HG03521 (cell line): ENCODE data around the gene PRSS33.

Experiments used
- ATAC-seq: cut with Tn5 transposase; IDR thresholded peaks from one replicate; pipeline ENCODE4 v1.9.1; 2021; ENCODE audit warnings: mild to moderate bottlenecking, moderate library complexity; ENCODE audit not compliant: unreplicated experiment

PRSS33 gene, protein sequence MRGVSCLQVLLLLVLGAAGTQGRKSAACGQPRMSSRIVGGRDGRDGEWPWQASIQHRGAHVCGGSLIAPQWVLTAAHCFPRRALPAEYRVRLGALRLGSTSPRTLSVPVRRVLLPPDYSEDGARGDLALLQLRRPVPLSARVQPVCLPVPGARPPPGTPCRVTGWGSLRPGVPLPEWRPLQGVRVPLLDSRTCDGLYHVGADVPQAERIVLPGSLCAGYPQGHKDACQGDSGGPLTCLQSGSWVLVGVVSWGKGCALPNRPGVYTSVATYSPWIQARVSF

DNA sequence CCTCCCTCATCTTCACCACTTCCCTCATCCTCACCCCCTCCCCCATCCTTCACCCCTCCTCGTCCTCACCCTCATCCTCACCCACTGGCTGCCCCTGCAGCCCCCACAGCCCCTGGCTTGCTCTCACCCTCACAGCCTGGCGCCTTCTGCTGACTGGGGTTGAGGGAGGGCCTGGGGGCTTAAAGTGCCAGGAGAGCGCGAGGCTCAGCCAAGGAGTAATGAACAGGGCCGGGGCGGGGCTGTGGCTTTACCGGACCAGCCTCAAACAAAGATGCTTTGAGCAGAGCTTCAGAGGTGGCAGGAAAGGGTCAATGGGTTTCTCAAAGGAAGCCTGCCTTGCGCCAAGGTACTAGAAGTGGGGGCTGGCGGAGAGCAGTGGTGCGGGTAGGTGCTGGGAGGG, at the start of gene PRSS33:
TSS of gene PRSS33 (minus strand) at position 155 of the 400 bp plus-strand sequence. CDS start 1,013 bp downstream, outside the sequence.
- no peak for ATAC-seq

- no peak for ATAC-seq
Measured at GRCh38 chr16:2836646-2837508, 49.5 kb upstream of the PRSS33 start.

DNA sequence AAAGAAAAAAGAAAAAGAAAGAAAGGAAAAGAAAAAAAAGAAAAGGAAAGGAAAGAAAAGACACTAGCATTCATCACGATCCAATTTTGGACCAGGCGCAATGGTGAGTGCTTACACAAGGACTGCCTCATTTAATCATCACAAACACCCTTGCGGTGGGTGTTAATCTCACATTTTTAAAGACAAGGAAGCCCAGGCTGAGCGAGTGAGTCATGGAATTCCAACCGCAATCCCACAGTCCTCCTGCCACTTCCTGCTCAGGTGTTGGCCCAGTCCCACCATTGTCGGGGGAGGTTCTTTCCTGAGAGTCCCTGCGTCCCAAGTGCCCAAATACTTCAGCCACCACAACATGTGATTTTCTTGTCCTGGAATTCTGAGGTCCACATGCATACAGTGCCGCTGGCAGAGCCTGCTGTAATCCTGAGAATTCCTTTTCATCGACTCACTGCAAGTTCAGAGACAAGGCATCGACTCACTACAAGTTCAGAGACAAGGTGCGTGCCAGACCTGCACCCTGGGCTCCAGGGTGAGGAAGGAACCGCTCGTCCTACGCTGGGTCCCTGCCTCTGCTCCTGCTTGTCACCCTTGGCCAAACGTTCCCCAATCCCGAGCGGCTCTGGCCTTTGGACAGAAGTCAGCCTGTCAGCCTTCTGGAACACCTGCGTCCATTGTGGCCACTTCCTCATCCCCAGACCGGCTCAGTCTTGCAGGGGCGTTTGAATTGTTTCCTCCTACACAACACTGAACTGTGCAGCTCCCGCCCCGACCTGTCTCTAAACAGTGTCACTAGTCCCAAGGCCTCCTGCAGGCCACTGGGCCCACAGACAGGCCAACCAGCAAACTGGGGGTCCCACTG, 48.5 kb upstream of the PRSS33 start:
- no peak for ATAC-seq

DNA sequence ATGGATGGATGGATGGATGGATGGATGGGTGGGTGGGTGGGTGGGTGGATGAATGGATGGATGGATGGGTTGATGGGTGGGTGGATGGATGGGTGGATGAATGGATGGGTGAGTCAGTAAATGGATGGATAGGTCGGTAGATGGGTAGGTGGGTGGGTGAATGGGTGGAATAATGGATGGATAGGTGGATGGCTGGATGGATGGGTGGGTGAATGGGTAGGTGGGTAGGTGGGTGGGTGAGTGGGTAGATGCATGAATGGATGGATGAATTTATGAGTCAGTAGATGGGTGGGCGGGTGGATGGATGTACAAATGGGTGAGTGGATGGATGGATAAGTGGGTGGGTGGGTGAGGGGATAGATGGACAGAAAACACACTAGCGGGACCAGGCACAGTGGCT, 47.6 kb upstream of the PRSS33 start:
- no peak for ATAC-seq

GRCh38 chr16:2833776-2834175, 46.4 kb upstream of the PRSS33 start:
- no peak for ATAC-seq

GRCh38 chr16:2831203-2831602, 43.8 kb upstream of the PRSS33 start:
- ATAC-seq, result no peak

DNA sequence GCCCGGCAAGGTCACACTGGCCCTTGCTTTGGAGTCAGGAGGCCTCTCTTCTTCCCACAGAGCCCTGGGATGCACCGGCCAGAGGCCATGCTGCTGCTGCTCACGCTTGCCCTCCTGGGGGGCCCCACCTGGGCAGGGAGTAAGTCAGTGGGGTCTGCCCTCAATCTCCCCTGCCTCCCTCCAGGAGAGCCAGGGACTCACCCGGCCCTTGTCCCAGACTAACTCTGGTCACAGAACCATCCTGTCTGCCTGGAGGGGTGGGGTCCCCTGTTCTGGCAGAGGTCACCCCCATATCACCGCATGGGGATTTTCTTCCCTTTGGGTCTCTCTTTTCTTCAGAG, 43.0 kb upstream of the PRSS33 start:
- no peak for ATAC-seq

- no peak for ATAC-seq
Measured at GRCh38 chr16:2829501-2830354, 42.4 kb upstream of the PRSS33 start, which contains the start of gene ZG16B. ZG16B (plus strand) TSS chr16:2830303; CDS start chr16:2830442, 139 bp downstream.

DNA sequence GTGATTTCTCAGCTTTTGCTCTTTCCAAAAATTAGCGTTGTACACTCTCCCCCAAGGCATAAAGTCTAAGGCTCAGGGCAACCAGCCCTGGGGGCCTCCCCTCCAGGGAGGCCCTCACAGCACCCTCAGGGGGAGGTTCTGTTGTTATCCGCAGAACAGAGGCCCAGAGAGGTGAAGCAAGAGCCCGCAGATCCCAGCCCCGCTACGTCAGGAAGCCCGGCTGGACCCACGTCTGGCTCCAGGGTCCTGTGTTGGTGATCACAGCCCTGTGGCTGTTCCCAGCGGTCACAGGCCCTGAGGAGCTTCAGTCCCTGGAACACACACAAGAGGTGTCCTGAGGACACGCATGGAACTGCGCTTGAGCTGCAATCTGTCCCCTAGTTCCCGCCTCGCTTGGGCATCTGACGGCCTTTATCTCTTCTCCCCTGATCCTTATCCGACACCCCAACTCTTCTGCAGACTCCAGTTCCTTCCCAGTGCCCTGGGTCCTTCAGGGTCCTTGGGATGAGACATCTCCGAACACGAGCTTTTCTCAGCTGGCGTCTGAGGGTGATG, 41.6 kb upstream of the PRSS33 start:
- no peak for ATAC-seq

- ATAC-seq, result no peak
Measured at GRCh38 chr16:2828521-2828840, 41.1 kb upstream of the PRSS33 start.

DNA sequence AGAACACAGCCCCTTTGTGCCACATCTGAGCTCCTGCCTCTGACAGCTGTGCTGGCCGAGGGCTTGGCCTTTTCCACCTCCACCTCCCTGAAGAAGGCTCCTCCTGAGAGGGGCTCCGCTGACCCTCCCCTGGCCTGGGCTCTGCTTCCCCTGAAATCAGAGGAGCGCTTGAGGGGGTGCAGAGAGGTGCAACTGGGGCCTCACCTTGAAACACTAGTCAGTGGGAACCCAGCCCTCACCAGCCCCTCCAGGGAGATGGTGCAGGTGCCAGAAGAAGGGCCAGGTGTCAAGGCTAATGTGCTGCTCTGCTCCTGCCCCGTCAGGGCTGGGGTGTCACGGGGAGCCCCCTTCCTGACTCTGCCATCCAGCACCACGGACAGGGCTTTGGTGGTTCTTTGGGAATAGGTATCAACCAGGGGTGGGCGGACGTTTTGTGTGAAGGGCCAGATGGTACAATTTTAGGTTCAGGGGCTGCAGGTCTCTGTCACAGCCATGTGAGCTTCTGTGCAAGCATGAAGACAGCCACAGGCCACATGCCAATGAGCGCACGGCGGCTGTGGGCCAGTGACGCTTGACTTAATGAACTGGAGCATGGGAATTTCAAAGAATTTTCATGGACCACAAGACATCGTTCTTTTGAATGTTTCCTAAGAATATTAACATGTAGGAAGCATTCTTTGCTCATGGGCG, 40.6 kb upstream of the PRSS33 start:
- no peak for ATAC-seq

GRCh38 chr16:2827374-2827791, 40.0 kb upstream of the PRSS33 start:
- no peak for ATAC-seq

DNA sequence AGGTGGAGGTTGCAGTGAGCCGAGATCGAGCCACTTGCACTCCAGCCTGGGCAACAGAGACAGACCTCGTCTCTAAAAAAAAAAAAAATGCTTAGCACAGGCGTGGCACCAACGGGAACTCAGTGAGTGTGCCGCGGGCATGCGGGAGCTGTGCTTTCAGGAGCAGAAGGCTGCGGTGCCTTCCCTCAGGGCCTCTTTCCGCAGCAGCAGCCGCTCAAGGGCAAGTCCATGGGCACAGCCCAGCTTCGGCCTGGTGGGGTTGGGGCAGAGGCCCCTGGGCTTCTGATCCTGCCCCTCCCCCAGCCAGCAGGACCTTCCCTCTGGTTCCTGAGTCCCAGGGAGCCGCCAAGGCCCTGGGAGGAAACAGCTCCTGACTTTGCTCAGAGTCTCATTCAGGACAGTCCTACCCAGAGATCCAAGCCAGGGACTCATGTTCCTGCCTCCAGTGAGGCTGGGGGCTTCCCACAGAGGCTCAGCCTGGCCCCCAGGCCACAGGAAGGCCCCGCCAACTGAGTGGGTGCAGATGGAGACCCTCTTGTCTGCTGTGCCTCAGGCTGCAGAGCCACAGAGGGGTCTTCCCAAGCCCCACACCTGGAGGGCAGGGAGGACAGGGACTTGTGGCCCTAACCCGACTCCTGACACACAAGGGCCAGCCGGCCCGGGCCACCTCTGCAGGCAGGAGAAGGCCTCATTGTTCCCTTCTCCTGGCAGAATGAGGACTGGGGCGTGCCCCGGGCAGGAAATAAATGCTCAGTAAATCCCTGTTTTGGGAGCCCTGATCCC, 39.4 kb upstream of the PRSS33 start:
- ATAC-seq, result no peak

- no peak for ATAC-seq
Measured at GRCh38 chr16:2825906-2826305, 38.5 kb upstream of the PRSS33 start.

- ATAC-seq, result no peak
Measured at GRCh38 chr16:2825049-2825742, 37.8 kb upstream of the PRSS33 start.

GRCh38 chr16:2824626-2825025, 37.3 kb upstream of the PRSS33 start:
- ATAC-seq, result no peak

- no peak for ATAC-seq
Measured at GRCh38 chr16:2822496-2822895, 35.1 kb upstream of the PRSS33 start.

DNA sequence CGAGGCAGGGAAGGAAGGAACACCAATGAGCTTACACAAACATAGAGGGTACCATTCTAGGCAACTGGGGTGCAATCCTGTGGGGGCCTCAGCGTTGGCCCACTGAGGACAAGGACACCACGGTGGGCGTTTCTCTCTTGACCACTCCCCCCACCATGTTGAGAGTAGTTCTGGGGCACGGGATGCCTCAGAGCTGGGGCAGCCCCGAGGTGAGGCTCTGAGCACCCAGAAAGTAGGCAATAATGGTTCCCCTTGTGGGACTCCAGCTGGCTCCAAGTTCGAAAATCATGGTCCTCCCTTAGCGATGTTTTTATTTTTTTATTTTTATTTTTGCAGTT, 34.8 kb upstream of the PRSS33 start:
- no peak for ATAC-seq
